Islet precursor cell (in vitro differentiated cells): ENCODE measurements around the gene GPSM1.
"Not testable (repeated sequence)": the region's sequence is repeated elsewhere in the genome, so short reads cannot be mapped to it uniquely, and the experiment has no call there.

Source experiments
- DNase-seq: peaks from one replicate; pipeline ENCODE4 v3.0.0-alpha.2; 2018

GPSM1 gene

DNA sequence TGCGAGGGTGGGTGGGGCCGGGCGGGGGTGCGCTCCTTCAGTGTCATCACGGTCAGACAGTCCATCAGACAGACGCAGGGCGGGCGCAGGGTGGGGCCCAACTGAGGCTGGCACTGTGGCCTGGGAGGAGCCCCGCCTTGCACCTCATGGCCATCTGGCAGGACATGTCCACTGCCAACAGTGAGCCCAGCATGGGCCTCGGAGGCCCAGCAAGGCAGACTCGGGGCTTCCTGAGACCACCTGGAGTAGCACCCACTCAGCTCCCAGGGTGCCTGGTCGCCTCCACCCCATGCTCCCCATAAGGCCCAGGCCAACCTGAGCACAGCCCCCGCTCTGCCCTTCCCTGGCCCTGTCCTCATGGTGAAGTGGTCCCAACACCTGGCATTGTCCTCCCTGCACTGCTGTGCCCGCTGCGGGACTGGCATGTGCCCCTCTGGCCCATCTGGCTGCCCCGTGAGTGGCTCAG, 8.5 kb upstream of the GPSM1 start:
- no peak for DNase-seq

DNA sequence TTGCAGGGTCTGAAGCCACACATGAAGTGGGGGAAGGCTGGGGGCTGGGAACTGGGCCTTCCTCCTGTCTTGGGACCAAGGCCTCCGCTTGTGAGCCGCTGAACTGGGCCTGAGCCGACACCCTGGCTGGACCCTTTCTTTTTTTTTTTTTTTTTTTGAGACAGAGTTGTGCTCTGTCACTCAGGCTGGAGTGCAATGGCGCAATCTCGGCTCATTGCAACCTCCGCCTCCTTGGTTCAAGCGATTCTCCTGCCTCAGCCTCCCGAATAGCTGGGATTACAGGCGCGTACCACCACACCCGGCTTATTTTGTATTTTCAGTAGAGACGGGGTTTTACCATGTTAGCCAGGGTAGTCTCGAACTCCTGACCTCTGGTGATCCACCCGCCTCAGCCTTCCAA, 8.1 kb upstream of the GPSM1 start:
- DNase-seq, result not testable (repeated sequence)

DNA sequence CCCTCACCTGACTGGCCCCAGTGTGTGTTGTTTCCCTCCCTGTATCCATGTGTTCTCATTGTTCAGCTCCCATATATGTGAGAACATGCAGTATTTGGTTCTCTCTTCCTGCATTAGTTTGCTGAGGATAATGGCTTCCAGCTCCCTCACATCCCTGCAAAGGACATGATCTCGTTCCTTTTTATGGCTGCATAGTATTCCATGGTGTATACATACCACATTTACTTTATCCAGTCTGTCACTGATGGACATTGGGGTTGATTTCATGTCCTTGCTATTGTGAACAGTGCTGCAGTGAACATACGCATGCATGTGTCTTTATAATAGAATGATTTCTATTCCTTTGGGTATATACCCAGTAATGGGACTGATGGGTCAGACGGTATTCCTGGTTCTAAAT, 7.4 kb upstream of the GPSM1 start:
- not testable (repeated sequence) for DNase-seq

DNA sequence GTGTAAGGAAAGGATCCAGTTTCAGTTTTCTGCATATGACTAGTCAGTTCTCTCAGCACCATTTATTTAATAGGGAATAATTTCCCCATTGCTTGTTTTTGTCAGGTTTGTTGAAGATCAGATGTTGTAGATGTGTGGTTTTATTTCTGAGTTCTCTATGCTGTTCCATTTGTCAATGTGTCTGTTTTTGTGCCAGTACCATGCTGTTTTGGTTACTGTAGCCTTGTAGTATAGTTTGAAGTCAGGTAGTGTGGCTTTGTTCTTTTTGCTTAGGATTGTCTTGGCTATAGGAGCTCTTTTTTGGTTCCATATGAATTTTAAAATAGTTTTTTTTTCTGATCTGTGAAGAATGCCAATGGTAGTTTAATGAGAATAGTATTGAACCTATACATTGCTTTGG, 6.4 kb upstream of the GPSM1 start:
- not testable (repeated sequence) for DNase-seq

DNA sequence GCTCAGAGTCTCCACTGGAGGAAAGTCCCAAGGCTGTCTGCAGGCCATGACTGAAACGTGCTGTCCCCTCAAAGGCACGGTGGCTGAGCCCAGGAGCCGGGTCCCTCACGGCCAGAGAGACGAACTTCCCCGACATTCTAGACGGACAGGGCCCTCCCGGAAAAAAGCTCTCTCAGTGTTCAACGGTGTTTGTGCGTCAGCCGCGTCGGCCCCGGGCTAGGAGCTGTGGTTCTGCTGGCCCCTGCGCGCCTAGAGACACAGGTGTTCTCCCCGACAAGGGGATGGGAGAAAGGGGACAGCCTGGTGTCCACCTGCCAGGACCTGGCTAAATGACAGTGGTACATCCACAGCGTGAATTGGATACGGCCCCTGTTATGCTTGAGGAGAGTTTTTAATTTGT, 5.8 kb upstream of the GPSM1 start:
- no peak for DNase-seq

DNA sequence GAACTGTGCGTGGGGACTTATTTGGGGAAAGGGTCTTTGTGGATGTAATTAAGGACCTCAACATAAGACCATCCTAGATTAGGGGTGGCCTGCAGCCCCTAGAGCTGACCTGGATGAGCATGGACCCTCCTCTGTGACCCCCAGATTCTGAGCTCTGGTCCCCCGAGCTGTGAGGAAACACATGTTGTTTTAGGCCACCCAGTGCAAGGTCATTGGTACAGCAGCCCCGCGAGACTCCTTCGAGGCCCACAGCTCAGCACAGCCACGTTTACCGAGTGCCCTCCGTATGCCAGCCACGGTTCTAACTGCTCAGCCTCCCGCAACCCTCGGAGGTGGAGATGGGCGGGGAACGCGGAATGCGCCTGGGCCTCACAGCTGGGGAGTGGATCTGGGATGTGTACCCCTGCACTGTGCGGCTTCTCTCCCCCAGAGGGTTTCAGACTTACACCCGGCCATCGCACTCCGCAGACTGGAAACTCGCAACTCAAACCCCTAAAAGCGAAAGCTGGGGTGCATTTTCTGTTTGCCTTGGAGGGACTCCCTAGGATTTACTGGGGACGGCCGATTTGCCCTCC, 4.5 kb upstream of the GPSM1 start:
- no peak for DNase-seq

DNA sequence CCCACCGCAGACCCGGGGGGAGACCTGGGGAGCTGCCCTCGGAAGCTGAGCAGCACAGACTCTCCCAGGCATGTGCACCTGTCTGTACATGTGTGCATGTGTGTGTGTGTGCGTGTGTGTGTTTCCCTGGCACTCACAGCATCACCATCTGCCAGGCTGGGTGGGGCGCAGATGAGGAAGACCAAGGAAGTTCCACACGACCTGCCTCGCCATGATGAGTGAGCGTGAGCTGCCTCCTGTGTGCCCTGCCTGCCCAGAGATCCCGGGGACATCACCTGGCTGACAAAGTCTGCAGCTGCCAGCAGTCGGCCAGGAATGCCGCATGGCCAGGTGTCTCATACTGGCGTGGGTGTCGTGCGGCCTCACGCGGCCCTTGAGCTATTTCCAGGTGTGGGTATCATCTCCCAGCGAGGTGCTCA, 4.0 kb upstream of the GPSM1 start:
- DNase-seq, result no peak

DNA sequence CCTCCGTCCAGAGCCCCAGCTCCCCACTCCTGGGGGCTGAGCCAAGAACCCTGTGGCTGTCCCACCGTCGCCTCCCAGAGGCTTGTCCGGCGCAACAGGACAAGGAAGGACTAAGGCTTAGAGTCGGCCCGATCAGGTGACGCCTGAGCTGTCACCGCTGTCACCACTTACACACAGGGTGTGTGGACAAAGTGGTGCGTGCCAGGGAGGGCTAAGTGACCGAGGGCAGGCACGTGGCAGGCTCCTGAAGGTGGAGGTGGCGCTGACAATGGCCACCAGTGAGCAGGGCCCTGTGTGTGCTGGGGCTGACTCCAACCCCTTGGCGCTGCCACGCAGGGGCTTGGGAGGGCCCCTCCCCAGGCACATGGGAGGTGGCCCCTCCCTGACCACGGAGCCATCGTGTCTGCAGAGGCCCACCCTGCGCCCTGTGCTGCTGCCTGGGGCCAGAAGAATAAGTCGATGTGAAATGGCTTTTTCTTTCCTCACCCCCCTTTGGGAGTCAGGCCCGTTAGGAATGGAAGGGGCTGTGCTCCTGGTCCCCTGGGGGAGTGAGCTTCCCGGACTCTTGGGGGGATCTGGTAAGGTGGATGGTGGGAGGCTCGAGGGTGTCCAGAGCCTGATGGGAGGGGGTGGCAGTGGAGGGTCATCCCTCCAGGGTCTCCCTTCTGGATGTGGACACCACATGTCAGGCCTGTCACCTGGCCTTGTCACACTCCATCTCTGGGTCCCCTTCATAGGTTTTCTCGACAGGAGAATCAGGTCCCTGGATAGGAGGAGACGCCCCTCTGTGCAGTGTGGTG, 2.6 kb upstream of the GPSM1 start:
- no peak for DNase-seq

DNA sequence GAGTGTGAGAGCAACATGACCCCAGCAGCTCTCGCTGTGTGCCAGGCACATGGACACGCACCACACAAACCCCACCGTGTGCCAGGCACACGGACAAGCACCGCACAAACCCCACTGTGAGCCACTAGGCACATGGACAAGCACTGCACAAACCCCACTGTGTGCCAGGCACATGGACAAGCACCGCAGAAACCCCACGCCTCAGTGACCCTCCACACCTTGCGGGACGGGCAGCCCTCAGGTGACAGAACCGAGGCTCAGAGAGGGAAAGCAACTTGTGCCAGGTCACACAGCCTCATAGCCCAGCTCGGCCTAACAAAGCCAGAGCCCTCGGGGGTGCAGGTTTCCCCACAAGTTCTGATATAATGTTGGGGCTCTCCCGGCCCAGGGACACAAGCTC, 2.0 kb upstream of the GPSM1 start:
- no peak for DNase-seq

DNA sequence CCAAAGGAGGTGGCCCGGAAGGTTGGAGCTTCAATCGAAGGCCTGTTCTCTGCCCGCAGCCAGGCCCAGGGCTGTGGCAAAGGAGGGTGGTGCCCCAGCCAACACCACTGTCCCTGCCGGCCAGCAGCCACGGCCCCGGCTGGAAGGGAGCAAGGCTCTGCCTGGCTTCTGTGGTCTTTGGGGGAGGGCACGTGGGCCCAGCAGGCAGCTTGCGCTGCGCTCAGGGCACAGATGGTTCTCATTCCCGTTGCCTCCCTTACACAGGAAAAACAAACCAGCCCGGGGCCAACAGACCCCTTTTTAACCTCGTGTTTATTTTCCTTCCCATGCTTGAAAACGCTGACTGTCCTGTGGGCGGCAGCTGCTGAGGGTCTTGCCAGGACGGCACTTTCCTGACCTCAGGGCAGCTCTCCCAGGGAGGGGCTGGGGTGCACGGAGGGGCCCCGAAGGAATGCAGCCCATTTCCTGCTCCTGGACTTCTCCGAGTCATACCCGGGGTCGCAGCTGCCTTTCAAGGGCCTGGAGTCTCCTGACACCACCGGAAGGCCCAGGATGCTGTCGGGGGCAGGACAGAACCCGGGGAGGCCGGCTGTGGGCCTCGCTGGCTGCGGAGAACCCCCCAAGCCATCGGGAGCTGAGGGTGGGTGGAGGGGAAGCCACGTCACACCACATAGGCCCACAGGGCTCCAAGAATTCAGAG, 1.1 kb upstream of the GPSM1 start:
- DNase-seq, result peak; percentile 84

DNA sequence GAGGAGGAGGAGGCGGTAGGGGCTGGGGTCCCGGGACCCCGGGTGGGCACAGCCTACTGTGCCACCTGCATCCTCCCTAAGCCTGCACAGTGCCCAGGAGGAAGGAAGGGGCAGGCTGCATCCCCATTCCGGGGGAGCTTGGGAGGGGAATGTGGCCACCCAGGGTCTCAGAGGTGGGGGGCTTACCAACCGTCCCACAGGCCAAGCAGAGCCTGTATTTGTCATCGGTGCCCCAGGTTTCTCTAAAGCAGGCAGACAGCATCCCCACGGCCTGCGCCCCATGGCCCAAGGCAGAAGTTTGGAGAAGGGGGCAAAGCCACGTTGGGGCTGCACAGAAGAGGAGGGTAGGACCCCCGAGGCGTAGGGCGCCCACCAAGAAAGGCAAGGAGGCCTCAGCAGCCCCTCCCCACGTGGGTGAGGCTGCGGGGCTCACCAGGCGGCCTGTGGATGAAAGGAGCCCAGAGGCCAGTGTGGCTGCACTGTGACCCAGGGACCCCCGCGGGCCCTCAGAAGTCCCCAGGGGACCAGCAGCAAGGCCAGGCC, 507 bp upstream of the GPSM1 start:
- DNase-seq, result no peak

DNA sequence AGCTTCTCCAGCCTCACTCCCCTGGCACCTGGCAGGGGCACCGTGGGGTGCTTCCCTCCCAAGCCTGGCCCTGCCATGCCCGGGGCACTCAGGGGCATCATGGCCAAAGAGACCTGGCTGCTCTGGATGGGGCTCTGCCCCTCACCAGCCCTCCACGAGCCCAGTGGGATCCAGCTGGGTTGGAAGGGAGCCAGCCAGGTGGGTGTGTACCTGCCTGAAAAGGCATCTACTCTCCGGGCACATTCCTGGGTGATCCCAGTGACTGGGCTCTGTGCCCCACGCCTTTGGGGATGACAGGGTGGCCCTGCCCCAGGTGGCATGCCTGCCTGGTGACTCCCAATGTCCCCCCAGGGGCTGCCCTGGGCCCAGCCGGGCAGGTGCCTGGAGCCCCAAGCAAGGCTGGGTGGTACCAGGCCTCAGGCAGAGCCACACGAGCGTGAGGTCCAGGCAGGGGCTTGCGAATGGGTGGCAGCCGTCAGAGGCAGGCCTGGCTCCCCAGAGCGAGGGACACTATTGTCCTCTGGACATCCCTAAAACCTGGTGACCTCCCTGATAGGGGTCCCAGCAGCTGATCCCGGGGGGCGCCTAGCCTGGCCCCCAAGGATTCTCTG, 777 bp downstream of the GPSM1 start:
- no peak for DNase-seq

DNA sequence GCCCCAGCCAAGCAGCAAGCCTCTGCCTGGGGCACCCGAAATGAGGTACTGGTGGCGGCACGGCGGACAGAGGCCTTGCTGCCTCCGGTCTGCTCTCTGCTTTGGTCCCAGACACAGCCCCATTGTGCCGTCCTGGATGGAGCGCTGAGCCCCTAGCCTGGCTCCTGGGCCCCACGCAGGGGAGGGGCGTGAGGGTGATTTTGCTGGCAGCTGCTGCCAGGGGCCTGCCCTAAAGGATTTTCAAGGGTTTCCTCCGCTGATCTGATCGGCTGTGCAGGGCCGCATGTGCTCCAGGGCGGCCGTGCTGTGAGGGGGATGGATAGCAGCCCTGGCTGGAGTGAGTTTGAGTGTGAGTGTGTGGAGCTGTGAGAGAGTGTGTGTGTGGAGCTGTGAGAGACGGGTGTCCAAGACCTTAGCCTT, 1.3 kb downstream of the GPSM1 start:
- DNase-seq, result no peak

DNA sequence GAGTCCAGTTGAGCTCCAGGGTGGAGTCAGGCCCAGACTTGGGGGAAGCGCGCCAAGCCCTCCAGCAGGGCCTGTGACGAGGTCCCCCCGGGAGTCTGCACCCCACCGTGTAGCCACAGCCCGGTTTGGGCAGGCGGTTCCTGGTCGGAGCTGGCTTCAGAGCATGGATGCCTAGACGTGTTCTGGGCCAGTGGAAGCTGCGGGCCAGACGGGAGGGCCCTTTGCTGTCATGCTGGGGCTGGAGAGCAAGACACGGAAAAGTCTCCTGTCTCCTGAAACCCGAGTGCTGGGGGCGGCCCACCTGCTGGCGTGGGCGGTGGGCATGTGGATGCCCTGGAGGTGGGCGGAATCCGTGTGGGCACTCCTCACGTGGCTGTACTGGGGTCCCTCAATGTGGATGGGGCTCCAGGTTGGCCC, 1.9 kb downstream of the GPSM1 start:
- no peak for DNase-seq

DNA sequence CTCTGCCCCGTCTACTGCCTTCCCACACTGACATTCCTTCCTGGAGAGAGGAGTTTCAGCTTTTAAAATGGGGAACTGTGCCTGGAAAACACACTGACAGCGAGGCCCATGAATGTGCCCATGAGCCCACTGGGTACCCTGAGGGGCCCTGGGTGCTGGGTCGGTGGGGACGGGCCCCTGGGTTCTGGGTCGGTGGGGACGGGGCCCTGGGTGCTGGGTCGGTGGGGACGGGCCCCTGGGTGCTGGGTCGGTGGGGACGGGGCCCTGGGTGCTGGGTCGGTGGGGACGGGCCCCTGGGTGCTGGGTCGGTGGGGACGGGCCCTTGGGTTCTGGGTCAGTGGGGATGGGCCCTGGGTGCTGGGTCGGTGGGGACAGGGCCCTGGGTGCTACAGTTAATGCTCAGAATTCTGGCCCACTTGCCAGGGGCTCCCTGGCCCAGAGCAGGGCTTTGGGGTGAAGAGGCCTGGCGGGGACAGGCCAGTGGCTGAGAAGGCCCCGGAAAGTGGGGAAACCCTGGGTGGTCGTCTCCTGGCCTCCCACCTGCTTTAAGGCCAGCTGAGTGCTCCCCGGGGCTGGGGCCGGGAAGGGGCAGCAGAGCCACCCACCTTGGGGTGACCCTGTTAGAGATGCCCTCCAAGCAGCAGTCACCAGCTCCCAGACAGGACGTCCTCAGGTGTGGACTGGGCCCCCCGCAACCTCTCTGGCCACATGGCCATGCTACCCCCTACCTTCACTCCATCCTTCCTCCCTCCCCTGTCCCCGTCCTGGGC, 2.5 kb downstream of the GPSM1 start:
- DNase-seq, result no peak

DNA sequence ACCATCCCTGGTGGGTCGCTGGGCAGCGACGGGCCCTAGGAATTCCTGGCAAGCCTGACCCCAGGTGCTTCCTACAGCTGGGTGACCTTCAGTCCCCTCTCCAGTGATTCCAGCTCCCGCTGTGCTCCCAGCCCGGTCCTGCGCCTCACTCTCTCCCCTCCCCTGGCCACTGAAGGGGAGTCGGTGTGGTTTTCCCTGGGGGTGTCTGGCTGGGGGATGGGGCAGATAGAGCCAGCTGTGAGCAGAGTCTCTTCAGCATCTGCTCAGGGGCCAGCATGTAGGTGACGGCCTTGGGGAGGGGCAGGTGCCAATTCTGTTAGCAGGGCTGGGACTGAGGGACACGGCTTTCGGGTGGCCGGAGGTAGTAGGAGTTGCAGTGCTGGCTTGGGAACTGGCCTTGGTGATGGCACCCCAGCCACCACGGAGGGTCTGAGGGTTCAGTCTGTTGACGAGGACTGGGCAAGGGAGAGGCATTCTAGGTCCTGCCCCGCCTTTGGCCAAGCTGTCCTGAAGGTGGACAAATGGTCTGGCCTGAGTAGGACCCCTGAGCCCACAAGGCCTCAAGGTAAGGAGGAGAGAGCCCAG, 3.2 kb downstream of the GPSM1 start:
- no peak for DNase-seq

DNA sequence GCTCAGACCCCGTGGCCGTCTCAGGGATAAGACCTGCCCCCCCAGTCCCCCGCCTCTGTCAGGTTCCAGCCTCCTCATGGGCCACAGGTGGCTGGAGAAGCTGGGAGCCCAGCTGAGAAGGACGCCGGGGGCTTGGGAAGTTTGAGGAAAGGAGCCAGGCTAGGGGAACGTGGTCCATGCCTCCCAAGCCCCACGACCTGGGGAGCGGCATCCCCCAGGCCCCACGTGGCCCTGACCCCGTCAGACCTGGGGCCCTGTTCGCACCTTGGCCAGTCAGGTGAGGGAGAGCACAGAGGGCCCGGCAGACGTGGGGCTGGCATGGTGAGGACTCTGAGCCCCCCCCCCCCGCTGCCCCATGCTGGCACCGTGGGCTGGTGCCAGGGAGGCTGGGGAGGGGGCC, 3.7 kb downstream of the GPSM1 start:
- no peak for DNase-seq

DNA sequence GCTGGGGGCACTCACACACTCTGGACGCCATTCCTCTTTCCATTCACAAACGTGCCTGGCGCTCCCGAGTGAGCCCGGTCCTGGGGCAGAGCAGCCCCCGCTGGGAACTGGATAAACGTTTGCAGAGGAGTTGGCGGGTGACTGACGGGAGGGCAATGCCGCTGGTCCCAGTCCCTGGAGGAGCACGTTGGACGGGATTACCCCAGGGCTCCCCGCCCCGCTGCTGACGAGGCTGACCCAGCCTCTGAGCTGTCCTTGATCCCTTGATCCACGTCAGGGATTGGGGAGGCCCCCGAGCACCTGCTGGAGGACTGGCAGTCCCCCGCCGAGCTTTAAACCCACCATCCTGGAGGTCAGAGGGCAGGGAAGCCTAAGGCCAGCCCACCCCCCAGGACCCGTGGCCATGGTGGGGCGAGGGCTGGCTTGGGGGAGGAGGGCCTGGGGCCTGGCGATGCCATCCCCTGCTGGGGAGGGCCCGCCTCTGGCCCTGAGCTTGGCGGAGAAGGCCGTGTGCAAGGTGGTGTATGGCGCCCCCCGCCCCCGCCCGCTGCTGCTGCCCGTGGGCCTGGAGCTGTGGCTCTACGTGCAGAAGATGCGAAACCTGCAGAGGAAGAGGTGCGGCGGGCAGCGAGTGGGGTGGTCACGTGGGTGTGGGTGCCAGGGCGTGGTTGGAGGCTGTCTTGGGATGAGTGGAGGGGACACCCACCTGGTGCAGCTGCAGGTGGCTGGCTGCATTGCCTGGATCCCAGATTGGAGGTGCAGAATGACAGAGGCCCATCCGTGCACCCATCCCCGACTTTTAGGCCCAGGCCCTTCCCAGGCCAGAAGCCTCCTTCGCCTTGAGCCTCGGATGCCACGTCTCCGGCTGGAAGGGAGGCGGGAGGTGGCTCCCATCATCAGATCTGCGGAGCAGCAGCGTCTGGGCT, 4.5 kb downstream of the GPSM1 start:
- no peak for DNase-seq

DNA sequence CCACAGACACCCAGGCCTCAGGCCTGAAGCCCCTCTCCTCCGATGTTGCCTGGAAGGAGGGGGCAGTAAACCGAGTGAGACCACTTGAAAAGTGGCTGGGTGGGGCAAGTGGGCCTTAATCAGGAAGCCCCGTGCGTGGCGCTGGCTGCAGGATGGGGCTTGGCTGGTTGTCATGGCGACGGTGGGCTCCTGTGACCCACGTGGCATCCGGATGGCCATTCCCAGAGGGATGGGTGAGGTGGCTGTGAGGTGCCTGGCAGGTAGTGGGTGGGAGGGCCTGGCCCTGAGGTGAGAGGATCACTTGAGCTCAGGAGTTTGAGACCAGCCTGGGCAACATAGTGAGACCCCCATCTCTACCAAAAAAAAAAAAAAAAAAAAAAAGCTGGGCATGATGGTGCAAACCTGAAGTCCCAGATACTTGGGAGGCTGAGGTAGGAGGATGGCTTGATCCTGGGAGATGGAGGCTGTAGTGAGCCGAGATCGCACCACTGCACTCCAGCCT, 5.2 kb downstream of the GPSM1 start:
- DNase-seq, result no peak

DNA sequence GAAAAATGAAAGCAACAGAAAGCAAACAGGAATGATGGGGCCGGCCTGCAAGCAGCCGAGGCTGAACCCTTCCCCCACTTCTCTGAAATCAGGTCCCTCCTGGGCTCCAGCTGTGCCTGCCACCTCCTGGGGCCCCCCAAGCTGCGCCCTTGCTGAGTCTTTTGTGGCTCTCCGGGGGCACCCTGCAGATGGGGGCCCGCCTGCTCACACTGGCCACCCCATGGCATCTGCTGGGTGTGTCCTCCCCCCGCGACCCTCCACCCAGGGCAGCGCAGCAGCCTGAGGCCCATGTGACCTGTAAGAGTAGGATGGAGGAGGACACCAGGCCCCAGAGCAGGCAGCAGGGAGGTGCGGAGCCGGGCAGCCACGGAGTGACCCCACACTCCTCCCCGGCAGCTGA, 5.7 kb downstream of the GPSM1 start:
- no peak for DNase-seq

DNA sequence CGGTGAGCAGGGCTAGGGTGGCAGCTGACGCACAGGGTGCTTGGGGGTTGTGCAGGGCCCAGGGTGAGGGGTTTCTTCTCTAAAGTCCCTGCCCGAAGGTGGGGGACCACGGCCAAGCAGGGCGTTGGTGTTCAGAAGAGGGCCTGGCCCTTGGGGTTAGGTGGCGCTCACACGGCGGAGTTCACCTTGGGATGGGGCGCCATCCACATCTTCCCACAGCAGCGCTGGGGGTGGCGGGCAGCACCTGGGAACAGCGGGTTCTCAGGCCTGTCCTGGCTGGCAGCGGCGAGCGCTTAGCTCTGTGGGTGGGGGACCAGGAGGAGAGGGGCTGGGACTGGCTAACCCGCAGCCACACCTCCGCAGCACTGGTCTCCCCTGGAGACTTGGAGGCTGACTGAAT, 6.1 kb downstream of the GPSM1 start:
- DNase-seq, result no peak
